ENCODE measurements around the gene TMEM143.

The TMEM143 gene

GRCh38 chr19:48342841-48343540 lies 20.7 kb downstream of the TMEM143 start:
- no peaks in the 10 kb centered on the region; a peak in 1 of 22 replicates for H4K20me1 ChIP-seq
- H3K27me3 ChIP-seq: no peaks in the 10 kb centered on the region
- peaks cover 6 to 19% (median 11%) of the 10 kb centered on the region in 10 experiments; a peak in 15 of 20 replicates for H3K4me1 ChIP-seq
- 0 out of 22 replicates have a peak overlapping the region, but pooled peaks of 1 of the 11 experiments have one; percentile 24 for H3K9ac ChIP-seq
- H3K4me2 ChIP-seq: peak overlapping the region in 5 of 11 experiments; percentile 24 to 54 (median 34); a peak in 8 of 22 replicates
- no peak overlapping the region for H3K27ac ChIP-seq
- H3K4me3 ChIP-seq: no peak overlapping the region
- no peaks in the 10 kb centered on the region for H3K36me3 ChIP-seq
- TF ChIP-seq Cebpa-rat (IDR thresholded peaks at IDR 0.05): no peak
- H3K9me3 ChIP-seq (replicated peaks in 1 of 11): no peaks in the 10 kb centered on the region

GRCh38 chr19:48342414-48342738 lies 21.4 kb downstream of the TMEM143 start:
- peak overlapping the region in 1 of 11 experiments; percentile 24; a peak in 1 of 22 replicates for H3K9ac ChIP-seq
- H3K4me1 ChIP-seq: peaks cover 6 to 19% (median 11%) of the 10 kb centered on the region in 10 experiments; a peak in 15 of 20 replicates
- 0 out of 22 replicates have a peak overlapping the region, but pooled peaks of 1 of the 11 experiments have one; percentile 8 for H3K27ac ChIP-seq
- H3K27me3 ChIP-seq: no peaks in the 10 kb centered on the region
- no peak overlapping the region for H3K4me3 ChIP-seq
- TF ChIP-seq Cebpa-rat (IDR thresholded peaks at IDR 0.05): no peak
- no peaks in the 10 kb centered on the region for H3K36me3 ChIP-seq
- no peaks in the 10 kb centered on the region for H3K9me3 ChIP-seq (replicated peaks in 1 of 11)
- peak overlapping the region in 4 of 11 experiments; percentile 24 to 54 (median 44); a peak in 5 of 22 replicates for H3K4me2 ChIP-seq
- no peaks in the 10 kb centered on the region; a peak in 1 of 22 replicates for H4K20me1 ChIP-seq

- Histone ChIP-seq H3K4me3 (no peak overlapping the region), H3K27me3 (no peaks in the 10 kb centered on the region), H3K4me1 (peaks cover 6 to 19% (median 11%) of the 10 kb centered on the region in 10 experiments; a peak in 15 of 20 replicates), H3K36me3 (no peaks in the 10 kb centered on the region), H4K20me1 (no peaks in the 10 kb centered on the region; a peak in 1 of 22 replicates), H3K9me3 (replicated peaks in 1 of 11) (no peaks in the 10 kb centered on the region), H3K4me2 (no peak overlapping the region), H3K9ac (no peak overlapping the region), H3K27ac (peak overlapping the region in 1 of 11 experiments; percentile 10; a peak in 1 of 22 replicates)
- no peak for TF ChIP-seq Cebpa-rat (IDR thresholded peaks at IDR 0.05)
These were observed 22.0 kb downstream of the TMEM143 start for GRCh38 chr19:48341515-48342413.

- Histone ChIP-seq H3K4me2 (no peak overlapping the region; a peak in 1 of 22 replicates), H3K27me3 (no peaks in the 10 kb centered on the region), H3K4me3 (no peak overlapping the region), H3K27ac (peak overlapping the region in 2 of 11 experiments; percentile 9 to 10; a peak in 1 of 22 replicates), H3K4me1 (peaks cover 6 to 19% (median 11%) of the 10 kb centered on the region in 10 experiments; a peak in 15 of 20 replicates), H4K20me1 (no peaks in the 10 kb centered on the region; a peak in 1 of 22 replicates), H3K36me3 (no peaks in the 10 kb centered on the region), H3K9me3 (replicated peaks in 1 of 11) (no peaks in the 10 kb centered on the region), H3K9ac (peak overlapping the region in 1 of 11 experiments; percentile 4; a peak in 1 of 22 replicates)
- no peak for TF ChIP-seq Cebpa-rat (IDR thresholded peaks at IDR 0.05)
These were observed 22.7 kb downstream of the TMEM143 start for GRCh38 chr19:48340995-48341394.

GRCh38 chr19:48338802-48339503 lies 24.8 kb downstream of the TMEM143 start:
- Histone ChIP-seq H4K20me1 (no peaks in the 10 kb centered on the region; a peak in 1 of 22 replicates), H3K9ac (no peak overlapping the region), H3K4me3 (no peak overlapping the region), H3K4me1 (peaks cover 9 to 26% (median 20%) of the 10 kb centered on the region in 10 experiments; a peak in 18 of 20 replicates), H3K27ac (no peak overlapping the region), H3K4me2 (no peak overlapping the region), H3K36me3 (no peaks in the 10 kb centered on the region), H3K27me3 (no peaks in the 10 kb centered on the region), H3K9me3 (replicated peaks in 1 of 11) (no peaks in the 10 kb centered on the region)
- TF ChIP-seq Cebpa-rat (IDR thresholded peaks at IDR 0.05): no peak

- H3K9me3 ChIP-seq (replicated peaks in 1 of 11): no peaks in the 10 kb centered on the region
- 0 out of 22 replicates have a peak overlapping the region, but pooled peaks of 1 of the 11 experiments have one; percentile 31 for H3K9ac ChIP-seq
- H3K27ac ChIP-seq: no peak overlapping the region
- no peak for TF ChIP-seq Cebpa-rat (IDR thresholded peaks at IDR 0.05)
- no peaks in the 10 kb centered on the region for H3K27me3 ChIP-seq
- H3K4me1 ChIP-seq: peaks cover 11 to 28% (median 22%) of the 10 kb centered on the region in 10 experiments; a peak in 19 of 20 replicates
- H3K4me2 ChIP-seq: no peak overlapping the region
- no peaks in the 10 kb centered on the region for H3K36me3 ChIP-seq
- H4K20me1 ChIP-seq: peaks cover 0 to 3% (median 0%) of the 10 kb centered on the region in 11 experiments; a peak in 2 of 22 replicates
- H3K4me3 ChIP-seq: no peak overlapping the region
These were observed 25.4 kb downstream of the TMEM143 start for GRCh38 chr19:48338253-48338755.

- Histone ChIP-seq H3K36me3 (peaks cover 0 to 29% (median 9%) of the 10 kb centered on the region in 11 experiments; a peak in 13 of 22 replicates), H3K9ac (peak overlapping the region; percentile 76 to 86 (median 81)), H3K27me3 (no peaks in the 10 kb centered on the region), H3K4me1 (peaks cover 42 to 57% (median 52%) of the 10 kb centered on the region in 10 experiments), H3K27ac (peak overlapping the region; percentile 65 to 88 (median 83)), H3K4me3 (peak overlapping the region; percentile 53 to 74 (median 64)), H3K4me2 (peak overlapping the region; percentile 94 to 100 (median 99)), H3K9me3 (replicated peaks in 1 of 11) (peaks cover 0 to 2% (median under 1%) of the 10 kb centered on the region in 11 experiments; a peak in 7 of 22 replicates), H4K20me1 (peaks cover 0 to 40% (median 5%) of the 10 kb centered on the region in 11 experiments; a peak in 9 of 22 replicates)
- no peak for TF ChIP-seq Cebpa-rat (IDR thresholded peaks at IDR 0.05)
These were observed 30.0 kb downstream of the TMEM143 start for GRCh38 chr19:48333467-48334384.
